K562 (cell line): Measurements from ENCODE around the gene PRAMEF12. TPM values are rescaled to one million over a fixed set of nuclear protein-coding genes. Genes with fewer than 3 reads are reported as not detected.

ENCODE experiments used
- ATAC-seq: fragments of 200-7000 bp; cut with Tn5 transposase; 3 replicates; pipeline ENCODE4 v1.9.1; 2020; ENCODE audit warnings: moderate library complexity
- BruUV-seq: library from RNA; stranded (reverse); fragments of 400-500 nt; replicated peaks from 2 replicates; lab custom pipeline; 2021; lab: Mats Ljungman, UMichigan
- CTCF ChIA-PET: fragments of 300-600 bp; formaldehyde crosslinking; extraction: SDS; loops from one replicate; lab custom pipeline; 2021; ENCODE audit warnings: low intra/inter-chr PET ratio; lab: Yijun Ruan, JAX
- POLR2A ChIA-PET: fragments of 300-600, 350-650 bp; sonication (Branson Sonifier 250); formaldehyde crosslinking; extraction: SDS; loops from one replicate; lab custom pipeline; 2021; ENCODE audit warnings: antibody characterized with exemption, inconsistent platforms; lab: Yijun Ruan, JAX
- DNase-seq, 4 experiments: peaks; one replicate each; pipeline versions ENCODE4 v3.0.0 to v3.0.0-alpha.2; 2011 to 2018; ENCODE audit warnings: low spot score in 3 of 4, mixed read lengths in 3 of 4; ENCODE audit errors: extremely low read depth in 1 of 4
- FAIRE-seq: peaks from 2 replicates; lab custom pipeline; 2011; peaks lifted over from hg19 to GRCh38; lab: Jason Lieb, UNC
- H2AFZ ChIP-seq: 2 replicates; pipeline ENCODE4 v1.6.0; 2011; ENCODE audit warnings: low read depth, low read length, control low read depth, inconsistent platforms
- H3K27ac ChIP-seq: fragments of 200-600 bp; 3 replicates; pipeline ENCODE4 v1.8.0; 2011; ENCODE audit warnings: low read depth, mild to moderate bottlenecking, control low read depth, inconsistent platforms, low read length, moderate library complexity, mixed read lengths; ENCODE audit errors: extremely low read depth
- H3K27me3 ChIP-seq, 2 experiments: fragments of 300-600 bp in 1 of 2; 2 replicates in 1 of 2; 3 replicates in 1 of 2; pipeline versions ENCODE4 v1.6.0 to v1.8.0; 2011; ENCODE audit warnings: inconsistent platforms in 2 of 2, low read length in 2 of 2, mild to moderate bottlenecking in 1 of 2, mixed read lengths in 1 of 2, moderate library complexity in 1 of 2; ENCODE audit not compliant: control insufficient read depth in 2 of 2, insufficient read depth in 2 of 2
- H3K36me3 ChIP-seq: fragments of 300-600 bp; 3 replicates; pipeline ENCODE4 v1.8.0; 2011; ENCODE audit warnings: mild to moderate bottlenecking, low read length, inconsistent platforms; ENCODE audit not compliant: control insufficient read depth, insufficient read depth
- H3K4me1 ChIP-seq, 2 experiments: fragments of 200-600 bp in 1 of 2; replicated peaks in 1 of 2; 2 replicates in 1 of 2; 3 replicates in 1 of 2; pipeline versions ENCODE4 v1.5.1 to v1.8.0; 2011; ENCODE audit warnings: inconsistent platforms in 2 of 2, low read length in 2 of 2, mild to moderate bottlenecking in 1 of 2, mixed read lengths in 1 of 2, moderate library complexity in 1 of 2; ENCODE audit not compliant: control insufficient read depth in 2 of 2, insufficient read depth in 2 of 2
- H3K4me2 ChIP-seq: 2 replicates; pipeline ENCODE4 v1.6.1; 2011; ENCODE audit warnings: low read length, control low read depth, inconsistent platforms, mixed read lengths; ENCODE audit not compliant: insufficient read depth
- H3K4me3 ChIP-seq: fragments of 200-600 bp; sonication (generic), shearing (Covaris generic); 2 replicates; pipeline ENCODE4 v1.5.1; 2016; ENCODE audit warnings: control low read depth, inconsistent platforms
- H3K79me2 ChIP-seq: fragments of 200-600 bp; 3 replicates; pipeline ENCODE4 v1.8.0; 2011; ENCODE audit warnings: low read length, inconsistent platforms; ENCODE audit not compliant: control insufficient read depth, insufficient read depth
- H3K9ac ChIP-seq, 2 experiments: 2 replicates each; pipeline versions ENCODE4 v1.6.0 to v1.6.1; 2011; ENCODE audit warnings: low read depth in 2 of 2, low read length in 2 of 2, control low read depth in 1 of 2, inconsistent platforms in 1 of 2, mild to moderate bottlenecking in 1 of 2, mixed read lengths in 1 of 2; ENCODE audit not compliant: insufficient read depth in 1 of 2
- H3K9me1 ChIP-seq: one replicate; pipeline ENCODE4 v1.6.0; 2011; ENCODE audit warnings: inconsistent platforms, mild to moderate bottlenecking, low read length, moderate library complexity; ENCODE audit not compliant: control insufficient read depth, insufficient read depth
- H3K9me3 ChIP-seq: replicated peaks from 2 replicates; pipeline ENCODE4 v1.5.1; 2011; ENCODE audit warnings: low read depth, low read length, inconsistent platforms; ENCODE audit not compliant: control insufficient read depth, insufficient read depth
- H4K20me1 ChIP-seq: replicated peaks from 2 replicates; pipeline ENCODE4 v1.6.1; 2011; ENCODE audit warnings: low read length, inconsistent platforms, mixed read lengths; ENCODE audit not compliant: control insufficient read depth, insufficient read depth
- AFF1 ChIP-seq, 2 experiments: fragments of 450-650 bp; IDR thresholded peaks; 2 replicates each; pipeline ENCODE4 v1.6.1; 2018; ENCODE audit warnings: mild to moderate bottlenecking in 2 of 2, low read depth in 1 of 2; ENCODE audit not compliant: partially characterized antibody in 2 of 2
- DPF2 ChIP-seq: fragments of 450-650 bp; IDR thresholded peaks from 2 replicates; pipeline ENCODE4 v1.6.1; 2016
- EWSR1 ChIP-seq: fragments of 450-650 bp; IDR thresholded peaks from 2 replicates; pipeline ENCODE4 v1.6.1; 2018; ENCODE audit warnings: borderline replicate concordance, mild to moderate bottlenecking, low read depth, moderate library complexity; ENCODE audit not compliant: partially characterized antibody
- GTF2B ChIP-seq: IDR thresholded peaks from 2 replicates; pipeline ENCODE4 v1.6.1; 2011; ENCODE audit not compliant: insufficient read length; ENCODE audit errors: extremely low read depth
- NEUROD1 ChIP-seq: fragments of 150-350 bp; IDR thresholded peaks from 2 replicates; pipeline ENCODE4 v1.6.1; 2014; ENCODE audit warnings: borderline replicate concordance, low read length, low read depth; ENCODE audit not compliant: partially characterized antibody
- NFE2 ChIP-seq: IDR thresholded peaks from 2 replicates; pipeline ENCODE4 v1.6.1; 2014; ENCODE audit warnings: antibody characterized with exemption, low read depth
- RB1 ChIP-seq: fragments of 450-650 bp; IDR thresholded peaks from 2 replicates; pipeline ENCODE4 v1.6.1; 2017; ENCODE audit warnings: low read depth, mild to moderate bottlenecking
- SMARCC2 ChIP-seq: fragments of 450-650 bp; IDR thresholded peaks from 2 replicates; pipeline ENCODE4 v1.6.1; 2017; ENCODE audit warnings: antibody characterized with exemption, moderate library complexity, mild to moderate bottlenecking, low read depth
- SMC3 ChIP-seq: conservative IDR thresholded peaks from 2 replicates; pipeline ENCODE4 v1.6.1; 2011; ENCODE audit warnings: low read depth, low read length, improper control_type of control experiment; ENCODE audit not compliant: insufficient read depth
- TAL1 ChIP-seq: fragments of 450-650 bp; IDR thresholded peaks from 2 replicates; pipeline ENCODE4 v1.6.1; 2016; ENCODE audit warnings: mild to moderate bottlenecking
- ZNF133 ChIP-seq: fragments of 250-450 bp; sonication (Bioruptor Pico); IDR thresholded peaks from 2 replicates; pipeline ENCODE4 v1.4.0; 2020; ENCODE audit warnings: mild to moderate bottlenecking
- ZNF24 ChIP-seq: fragments of 450-650 bp; IDR thresholded peaks from 2 replicates; pipeline ENCODE4 v1.6.1; 2016
- ZNF282 ChIP-seq: sonication (generic); formaldehyde crosslinking; IDR thresholded peaks from 2 replicates; pipeline ENCODE4 v1.8.1; 2023; ENCODE audit warnings: missing genetic modification reagents
- ZNF699 ChIP-seq: fragments of 250-450 bp; sonication (Bioruptor Pico); IDR thresholded peaks from 2 replicates; pipeline ENCODE4 v1.8.0; 2021; ENCODE audit warnings: mild to moderate bottlenecking, moderate library complexity; ENCODE audit not compliant: insufficient replicate concordance
- WGBS: fragments of 100-300 bp; shearing (Covaris generic); methylation state at CpG from one replicate; pipeline ENCODE4 v1.1.6; 2016; ENCODE audit warnings: low coverage, mixed read lengths; ENCODE audit not compliant: insufficient coverage; ENCODE audit errors: missing lambda C conversion rate; 5-methylcytosine and 5-hydroxymethylcytosine counted together
- in situ Hi-C: fragments of 300-500 bp; cut with MboI; formaldehyde crosslinking; loops from 4 replicates; pipeline ENCODE4 v1.15.0; 2018; ENCODE audit warnings: inconsistent platforms, mixed read lengths
- intact Hi-C: fragments of 100-400 bp; cut with micrococcal nuclease; formaldehyde crosslinking; loops from 2 replicates; pipeline ENCODE4 v1.14.2; 2022
- polyA plus RNA-seq, 8 experiments: library from polyadenylated mRNA; depleted of rRNA in 4 of 8; stranded (reverse) in 5 of 8; unstranded in 3 of 8; fragments of >200 nt; fragmentation: Nextera tagmentation in 2 of 8; fragmentation: Illumina TruSeq in 1 of 8; extraction: Ambion mirVana in 2 of 8; extraction: Trizol in 1 of 8; gene quantifications; 2 replicates each; pipeline versions ENCODE4 v1.2.1 to v1.2.3, GENCODE V29; 2011 to 2014; ENCODE audit warnings: inconsistent platforms in 1 of 8, missing spikeins in 1 of 8
- total RNA-seq, 7 experiments: library from RNA; depleted of rRNA in 6 of 7; stranded (reverse); fragments of >200 nt in 6 of 7; fragmentation: Illumina TruSeq in 2 of 7; extraction: Trizol in 2 of 7; gene quantifications; 2 replicates each; pipeline versions ENCODE4 v1.2.1 to v1.2.3, GENCODE V29; 2011 to 2021; ENCODE audit warnings: low replicate concordance in 1 of 7
- TF ChIP-seq, protein P1 (sequence below): fragments of 450-650 bp; conservative IDR thresholded peaks from 2 replicates; pipeline ENCODE4 v1.6.1; 2016; ENCODE audit warnings: missing genetic modification characterization, low read depth, mild to moderate bottlenecking, control low read depth, missing compliant biosample characterization
- TF ChIP-seq, protein P2 (sequence below), 2 experiments: fragments of 450-650 bp; IDR thresholded peaks; 2 replicates each; pipeline ENCODE4 v1.6.1; 2016

Gene PRAMEF12
- total and polyA plus RNA-seq, 9 of the 15 experiments (the other 6 are each of a cell fraction or from before 2014, with no cell fraction given), result not detected

DNA sequence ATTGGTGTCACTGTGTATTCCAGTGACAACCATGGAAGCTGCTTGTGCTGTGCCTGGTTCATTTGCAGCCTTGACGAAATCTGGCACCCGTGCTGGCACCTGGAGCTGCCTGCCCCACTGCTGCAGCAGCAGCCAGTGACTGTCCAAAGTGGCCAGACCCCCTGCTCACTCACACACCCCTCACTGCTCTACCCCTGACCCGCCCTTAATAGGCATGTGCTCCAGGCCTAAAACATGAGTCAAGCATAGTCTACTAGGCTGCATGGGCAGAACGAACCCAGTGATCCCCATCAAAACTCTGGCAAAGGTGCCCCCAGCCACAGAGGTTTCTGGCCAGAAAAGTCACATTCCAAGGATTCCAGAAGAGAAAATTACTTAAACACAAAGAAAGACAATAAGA, 25.4 kb downstream of the PRAMEF12 start:
- H3K9ac ChIP-seq, result no peak overlapping the region
- H3K36me3 ChIP-seq, result no peaks in the 10 kb centered on the region
- no peak overlapping the region for H2AFZ ChIP-seq
- no peaks in the 10 kb centered on the region for H3K4me1 ChIP-seq
- H4K20me1 ChIP-seq, result no peaks in the 10 kb centered on the region
- H3K4me2 ChIP-seq, result no peak overlapping the region
- no TSS peak for BruUV-seq
- in situ Hi-C loops, result loop anchor here (5.0 kb wide), 1 partner anchor 63 kb away; no protein-coding TSS in a partner anchor
- H3K9me1 ChIP-seq, result no peaks in the 10 kb centered on the region
- H3K27me3 ChIP-seq, result peaks cover 0 to 8% of the 10 kb centered on the region in 2 experiments; a peak in 1 of 5 replicates
- no peak for FAIRE-seq
- H3K4me3 ChIP-seq, result no peak overlapping the region
- intact Hi-C loops, result no loop called here
- no peak for DNase-seq
- no peak for ATAC-seq
- CTCF ChIA-PET, result no interaction called here
- WGBS, result 0% methylated on average over 4 of the region's 4 CpGs
- H3K9me3 ChIP-seq, result no peaks in the 10 kb centered on the region
- H3K27ac ChIP-seq, result no peak overlapping the region
- H3K79me2 ChIP-seq, result no peaks in the 10 kb centered on the region
- POLR2A ChIA-PET, result no interaction called here
- TF ChIP-seq ZNF133 (CRISPR knock-in tag), result no peak
- no peak for TF ChIP-seq GTF2B
- TF ChIP-seq, protein P1, sequence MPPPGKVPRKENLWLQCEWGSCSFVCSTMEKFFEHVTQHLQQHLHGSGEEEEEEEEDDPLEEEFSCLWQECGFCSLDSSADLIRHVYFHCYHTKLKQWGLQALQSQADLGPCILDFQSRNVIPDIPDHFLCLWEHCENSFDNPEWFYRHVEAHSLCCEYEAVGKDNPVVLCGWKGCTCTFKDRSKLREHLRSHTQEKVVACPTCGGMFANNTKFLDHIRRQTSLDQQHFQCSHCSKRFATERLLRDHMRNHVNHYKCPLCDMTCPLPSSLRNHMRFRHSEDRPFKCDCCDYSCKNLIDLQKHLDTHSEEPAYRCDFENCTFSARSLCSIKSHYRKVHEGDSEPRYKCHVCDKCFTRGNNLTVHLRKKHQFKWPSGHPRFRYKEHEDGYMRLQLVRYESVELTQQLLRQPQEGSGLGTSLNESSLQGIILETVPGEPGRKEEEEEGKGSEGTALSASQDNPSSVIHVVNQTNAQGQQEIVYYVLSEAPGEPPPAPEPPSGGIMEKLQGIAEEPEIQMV (tag), result no peak
- TF ChIP-seq SMC3, result no peak
- TF ChIP-seq SMARCC2, result no peak
- no peak for TF ChIP-seq NFE2
- TF ChIP-seq EWSR1, result no peak
- no peak for TF ChIP-seq DPF2
- no peak for TF ChIP-seq AFF1 (IDR thresholded peaks at IDR 0.05; ENCODE audit: low read depth in 1 of 2, partially characterized antibody in 2 of 2)
- TF ChIP-seq RB1, result no peak
- TF ChIP-seq ZNF699 (CRISPR knock-in tag), result no peak
- no peak for TF ChIP-seq ZNF24
- TF ChIP-seq, protein P2, sequence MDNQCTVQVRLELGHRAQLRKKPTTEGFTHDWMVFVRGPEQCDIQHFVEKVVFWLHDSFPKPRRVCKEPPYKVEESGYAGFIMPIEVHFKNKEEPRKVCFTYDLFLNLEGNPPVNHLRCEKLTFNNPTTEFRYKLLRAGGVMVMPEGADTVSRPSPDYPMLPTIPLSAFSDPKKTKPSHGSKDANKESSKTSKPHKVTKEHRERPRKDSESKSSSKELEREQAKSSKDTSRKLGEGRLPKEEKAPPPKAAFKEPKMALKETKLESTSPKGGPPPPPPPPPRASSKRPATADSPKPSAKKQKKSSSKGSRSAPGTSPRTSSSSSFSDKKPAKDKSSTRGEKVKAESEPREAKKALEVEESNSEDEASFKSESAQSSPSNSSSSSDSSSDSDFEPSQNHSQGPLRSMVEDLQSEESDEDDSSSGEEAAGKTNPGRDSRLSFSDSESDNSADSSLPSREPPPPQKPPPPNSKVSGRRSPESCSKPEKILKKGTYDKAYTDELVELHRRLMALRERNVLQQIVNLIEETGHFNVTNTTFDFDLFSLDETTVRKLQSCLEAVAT (IDR thresholded peaks at IDR 0.05), result no peak
- TF ChIP-seq NEUROD1, result no peak
- TF ChIP-seq ZNF282 (CRISPR knock-in tag), result no peak
- TF ChIP-seq TAL1, result no peak
